Measurements from ENCODE around the gene SDK1. TPM values are rescaled to one million over a fixed set of nuclear protein-coding genes. Genes with fewer than 3 reads are reported as not detected.

Gene SDK1
- total RNA-seq, 1 experiment from 2014 or later, result 9.3 TPM

- ATAC-seq, result no peak
- Mint-ChIP-seq H3K27me3 (ENCODE audit: low read depth) (no peaks in the 10 kb centered on the region), H3K27ac (no peak overlapping the region), H3K4me1 (no peaks in the 10 kb centered on the region), H3K9me3 (0 out of 2 replicates have a peak, but pooled peaks cover 4% of the 10 kb centered on the region), H3K4me3 (no peak overlapping the region), H3K36me3 (no peaks in the 10 kb centered on the region)
- ChIA-PET POLR2A (no interaction called here), CTCF (no interaction called here)
- DNase-seq (ENCODE audit: low spot score), result no peak
- TF ChIP-seq SMAD4 (CRISPR knock-in tag; IDR thresholded peaks at IDR 0.05) (no peak), NFE2L1 (CRISPR knock-in tag; IDR thresholded peaks at IDR 0.05) (no peak), ATF2 (CRISPR knock-in tag; IDR thresholded peaks at IDR 0.05; ENCODE audit: borderline replicate concordance, low read depth) (no peak), CREM (CRISPR knock-in tag; IDR thresholded peaks at IDR 0.05) (no peak), GRHL2 (CRISPR knock-in tag; IDR thresholded peaks at IDR 0.05; ENCODE audit: insufficient replicate concordance, severe bottlenecking) (no peak), GABPB1 (CRISPR knock-in tag; IDR thresholded peaks at IDR 0.05) (no peak), STAT6 (CRISPR knock-in tag; conservative IDR thresholded peaks at IDR 0.05; ENCODE audit: low read depth) (no peak), JAZF1 (CRISPR knock-in tag; IDR thresholded peaks at IDR 0.05) (no peak), ETV6 (CRISPR knock-in tag; IDR thresholded peaks at IDR 0.05) (no peak), ZNF416 (CRISPR knock-in tag; IDR thresholded peaks at IDR 0.05) (no peak), ZNF532 (CRISPR knock-in tag; IDR thresholded peaks at IDR 0.05; ENCODE audit: borderline replicate concordance) (no peak), ATF6 (CRISPR knock-in tag; IDR thresholded peaks at IDR 0.05) (no peak), NR3C1 (CRISPR knock-in tag; conservative IDR thresholded peaks at IDR 0.05; ENCODE audit: low read depth) (no peak), TCF7 (CRISPR knock-in tag; IDR thresholded peaks at IDR 0.05; ENCODE audit: low read depth) (no peak), CDX4 (CRISPR knock-in tag; IDR thresholded peaks at IDR 0.05; ENCODE audit: borderline replicate concordance) (no peak), ZNF121 (CRISPR knock-in tag; IDR thresholded peaks at IDR 0.05) (no peak), TP53 (CRISPR knock-in tag; IDR thresholded peaks at IDR 0.05) (no peak), MYBL2 (CRISPR knock-in tag; IDR thresholded peaks at IDR 0.05) (no peak), HMGXB4 (CRISPR knock-in tag; IDR thresholded peaks at IDR 0.05) (no peak), ZSCAN18 (CRISPR knock-in tag; IDR thresholded peaks at IDR 0.05) (no peak)
These were observed 232.0 kb downstream of the SDK1 start for GRCh38 chr7:3533040-3533439.

All from WTC11 (cell line).